GDM1 (cell line): ENCODE results near the gene RNF181.
"Not testable (repeated sequence)": the region's sequence is repeated elsewhere in the genome, so short reads cannot be mapped to it uniquely, and the experiment has no call there.

Experiments
- DNase-seq: peaks from one replicate; lab custom pipeline; 2025; lab: John Stamatoyannopoulos, UW

RNF181 gene, protein sequence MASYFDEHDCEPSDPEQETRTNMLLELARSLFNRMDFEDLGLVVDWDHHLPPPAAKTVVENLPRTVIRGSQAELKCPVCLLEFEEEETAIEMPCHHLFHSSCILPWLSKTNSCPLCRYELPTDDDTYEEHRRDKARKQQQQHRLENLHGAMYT

DNA sequence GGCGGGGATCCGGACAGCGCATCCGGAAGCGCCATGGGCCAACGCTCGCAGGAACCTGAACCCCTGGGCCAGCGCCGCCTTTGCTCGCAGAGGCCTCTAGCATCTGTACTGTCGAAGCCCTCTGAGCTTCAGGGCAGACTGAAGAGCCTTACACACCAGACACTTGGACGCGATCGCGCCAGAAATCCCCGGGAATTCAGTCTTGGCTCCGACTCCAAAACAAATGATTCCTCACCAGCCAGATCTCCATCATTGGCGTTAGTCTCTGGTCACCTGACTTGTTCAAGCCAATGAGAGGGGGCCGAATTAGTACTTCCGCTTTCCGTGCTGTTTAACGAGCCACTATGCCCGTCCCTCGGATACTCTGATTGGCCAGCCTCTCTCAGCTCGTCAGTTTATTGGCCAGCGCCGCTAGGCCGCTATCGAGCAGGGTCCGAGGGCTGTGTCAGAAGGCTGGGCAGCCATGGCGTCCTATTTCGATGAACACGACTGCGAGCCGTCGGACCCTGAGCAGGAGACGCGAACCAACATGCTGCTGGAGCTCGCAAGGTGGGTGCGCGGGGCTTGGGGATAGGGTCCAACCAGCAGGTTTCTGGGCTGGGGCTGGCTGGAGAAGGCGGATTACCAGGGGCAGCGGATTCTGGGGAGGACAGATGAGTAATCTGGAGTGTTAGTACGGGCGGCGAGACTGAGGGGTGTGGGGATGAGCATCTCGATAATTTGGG lies at the start of gene RNF181:
RNF181 (plus strand) TSS at position 445 of the 725 bp plus-strand sequence; CDS start at position 464, 19 bp downstream.
- peak; percentile 97 for DNase-seq

DNA sequence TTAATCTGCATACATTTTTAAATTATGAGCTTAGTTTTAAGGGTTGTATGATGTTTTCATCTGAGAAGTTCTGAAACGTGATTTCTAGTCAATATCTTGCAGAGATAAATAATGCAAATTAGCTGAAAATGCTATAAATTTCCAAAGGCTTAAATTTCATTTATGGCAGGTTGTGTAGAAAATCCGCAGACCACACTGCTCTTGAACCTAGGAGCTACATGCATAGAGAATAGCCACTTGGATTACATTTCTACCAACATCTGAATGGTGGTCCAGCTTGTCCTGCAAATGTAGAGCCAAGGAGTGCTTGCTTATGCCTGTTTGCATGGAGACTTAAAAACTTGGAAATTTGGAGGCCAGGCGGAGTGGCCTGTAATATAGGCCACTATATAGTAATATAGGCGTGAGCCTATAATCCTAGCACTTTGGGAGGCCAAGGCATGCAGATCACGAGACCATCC lies 49.7 kb upstream of the RNF181 start:
- no peak for DNase-seq

DNA sequence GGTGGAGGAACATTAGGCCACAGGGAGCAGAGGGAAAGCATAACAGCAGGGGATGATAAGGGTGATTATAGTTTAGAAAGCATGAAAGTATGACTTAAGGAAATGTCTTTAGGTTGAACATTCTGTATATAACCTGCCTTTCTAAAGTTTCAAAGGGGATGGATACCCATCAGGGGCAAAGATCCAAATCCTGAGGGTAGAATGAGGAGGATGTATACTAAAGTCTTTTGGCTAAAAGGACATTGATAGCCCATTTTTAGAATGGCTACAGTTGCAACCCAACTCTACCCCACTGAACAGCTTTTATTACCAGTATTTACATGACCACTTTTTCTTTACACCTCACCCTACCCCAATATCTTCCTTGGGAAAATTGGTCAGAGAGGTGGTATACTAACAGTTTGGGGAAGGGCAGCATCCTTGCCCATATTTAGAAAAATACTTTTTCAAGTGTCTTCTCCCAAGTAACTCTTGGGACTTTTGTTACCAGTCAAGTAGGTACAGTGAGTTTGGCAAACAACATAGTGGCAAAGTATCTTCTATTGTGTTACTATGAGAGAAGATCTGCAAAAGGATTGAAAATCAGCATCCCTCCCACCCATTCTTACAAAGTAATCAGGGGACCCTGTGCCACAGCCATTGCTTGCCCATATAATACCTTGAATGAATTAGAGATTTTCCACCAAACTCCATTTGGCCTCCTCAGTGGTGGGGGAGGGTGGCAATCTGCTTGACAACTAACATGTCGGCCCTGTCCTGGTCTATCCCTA lies 48.3 kb upstream of the RNF181 start:
- DNase-seq, result no peak

DNA sequence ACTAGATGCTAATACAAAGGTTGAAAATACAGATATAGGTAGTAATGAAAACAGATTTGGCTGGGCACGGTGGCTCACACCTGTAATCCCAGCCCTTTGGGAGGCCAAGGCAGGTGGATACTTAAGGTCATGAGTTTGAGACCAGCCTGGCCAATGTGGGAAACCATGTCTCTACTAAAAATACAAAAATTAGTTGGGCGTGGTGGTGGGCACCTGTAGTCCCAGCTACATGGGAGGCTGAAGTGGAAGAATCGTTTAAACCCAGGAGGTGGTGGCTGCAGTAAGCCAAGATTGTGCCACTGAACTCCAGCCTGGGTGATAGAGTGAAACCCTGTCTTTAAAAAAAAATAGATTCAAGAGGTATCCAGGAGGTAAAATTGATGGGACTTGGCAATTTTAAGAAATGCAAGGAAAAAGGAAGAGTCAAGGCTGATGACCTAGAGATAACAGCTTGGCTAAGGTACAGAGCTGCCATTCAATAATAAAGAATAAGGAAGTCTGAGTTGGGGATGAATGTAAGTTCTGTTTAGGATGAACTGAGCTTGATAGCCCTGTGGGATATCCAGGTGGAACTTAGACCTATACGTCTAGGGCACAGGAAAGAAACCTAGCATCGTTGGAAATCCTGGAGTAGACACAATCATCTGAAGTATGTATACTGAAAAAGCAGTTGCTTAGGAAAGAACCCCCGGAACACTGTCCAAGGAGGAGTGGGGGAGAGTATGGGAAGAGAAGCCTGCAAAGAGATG lies 47.5 kb upstream of the RNF181 start:
- DNase-seq, result no peak

DNA sequence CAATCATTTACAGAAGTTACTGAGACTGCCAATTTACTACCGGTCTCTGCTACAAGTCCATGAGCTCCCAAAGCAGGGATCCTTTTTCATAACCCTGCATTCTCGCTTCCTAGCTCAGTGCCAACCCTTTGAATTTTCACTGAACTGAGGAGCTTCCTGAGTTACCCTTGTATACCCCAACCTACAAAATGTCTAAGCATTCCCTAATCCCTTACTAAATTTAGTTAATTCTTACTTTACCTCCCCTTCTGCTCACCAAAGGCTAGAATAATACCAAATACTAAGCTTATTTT lies 47.0 kb upstream of the RNF181 start:
- DNase-seq, result no peak

DNA sequence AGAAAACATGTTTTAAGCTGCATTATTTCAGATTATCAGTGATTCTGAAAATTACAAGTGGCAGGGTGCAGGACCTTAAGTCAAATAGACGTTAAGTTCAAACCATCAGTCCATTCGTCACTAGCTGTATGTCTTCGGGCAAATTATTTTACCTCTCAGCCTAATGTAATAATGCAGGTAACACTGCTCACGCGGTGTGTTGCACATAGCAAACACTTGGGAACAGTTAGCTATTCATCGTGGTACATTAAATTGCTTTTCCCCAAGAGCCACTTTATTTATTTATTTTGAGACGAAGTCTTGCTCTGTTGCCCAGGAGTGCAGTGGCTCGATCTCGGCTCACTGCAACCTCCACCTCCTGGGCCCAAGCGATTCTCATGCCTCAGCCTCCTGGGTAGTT lies 46.5 kb upstream of the RNF181 start:
- no peak for DNase-seq

DNA sequence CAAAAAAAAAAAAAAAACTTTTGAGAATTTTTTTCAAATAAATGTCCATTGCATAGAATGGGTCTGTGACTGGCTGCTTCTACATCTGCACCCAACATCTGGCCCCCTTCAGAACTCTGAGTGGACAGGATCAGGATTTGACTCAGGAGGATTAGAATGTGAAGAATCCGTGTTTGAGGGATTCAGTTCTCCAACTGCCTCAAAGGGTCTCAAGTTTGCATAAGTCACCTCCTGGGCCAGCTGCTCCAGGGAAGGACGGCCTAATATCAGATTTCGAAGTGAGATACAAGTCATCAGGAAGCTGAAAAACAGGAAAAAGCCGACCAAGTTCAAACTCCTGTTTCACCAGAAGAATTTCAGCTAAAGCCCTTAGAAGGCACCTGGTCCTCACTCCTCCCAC lies 45.7 kb upstream of the RNF181 start:
- DNase-seq, result no peak

DNA sequence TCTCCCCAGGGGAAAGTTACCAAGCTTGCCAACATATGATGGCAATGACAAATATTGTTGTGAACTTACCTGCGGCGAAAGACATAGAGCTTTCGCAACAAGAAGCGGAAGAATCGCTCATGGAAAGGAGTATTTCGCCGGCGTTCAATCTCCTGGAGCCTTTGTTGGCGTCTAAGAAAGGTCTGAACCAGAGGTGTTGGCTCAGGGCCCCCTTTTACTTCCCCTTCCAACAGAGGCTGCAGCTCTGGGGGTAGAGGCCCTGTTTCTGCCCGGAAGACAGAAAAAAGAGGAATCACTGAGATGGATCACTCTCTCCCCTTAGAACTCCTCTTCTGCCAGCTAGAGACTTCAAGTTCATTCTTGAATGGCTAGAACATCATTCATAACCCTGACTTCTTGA lies 45.1 kb upstream of the RNF181 start:
- DNase-seq, result peak; percentile 46

DNA sequence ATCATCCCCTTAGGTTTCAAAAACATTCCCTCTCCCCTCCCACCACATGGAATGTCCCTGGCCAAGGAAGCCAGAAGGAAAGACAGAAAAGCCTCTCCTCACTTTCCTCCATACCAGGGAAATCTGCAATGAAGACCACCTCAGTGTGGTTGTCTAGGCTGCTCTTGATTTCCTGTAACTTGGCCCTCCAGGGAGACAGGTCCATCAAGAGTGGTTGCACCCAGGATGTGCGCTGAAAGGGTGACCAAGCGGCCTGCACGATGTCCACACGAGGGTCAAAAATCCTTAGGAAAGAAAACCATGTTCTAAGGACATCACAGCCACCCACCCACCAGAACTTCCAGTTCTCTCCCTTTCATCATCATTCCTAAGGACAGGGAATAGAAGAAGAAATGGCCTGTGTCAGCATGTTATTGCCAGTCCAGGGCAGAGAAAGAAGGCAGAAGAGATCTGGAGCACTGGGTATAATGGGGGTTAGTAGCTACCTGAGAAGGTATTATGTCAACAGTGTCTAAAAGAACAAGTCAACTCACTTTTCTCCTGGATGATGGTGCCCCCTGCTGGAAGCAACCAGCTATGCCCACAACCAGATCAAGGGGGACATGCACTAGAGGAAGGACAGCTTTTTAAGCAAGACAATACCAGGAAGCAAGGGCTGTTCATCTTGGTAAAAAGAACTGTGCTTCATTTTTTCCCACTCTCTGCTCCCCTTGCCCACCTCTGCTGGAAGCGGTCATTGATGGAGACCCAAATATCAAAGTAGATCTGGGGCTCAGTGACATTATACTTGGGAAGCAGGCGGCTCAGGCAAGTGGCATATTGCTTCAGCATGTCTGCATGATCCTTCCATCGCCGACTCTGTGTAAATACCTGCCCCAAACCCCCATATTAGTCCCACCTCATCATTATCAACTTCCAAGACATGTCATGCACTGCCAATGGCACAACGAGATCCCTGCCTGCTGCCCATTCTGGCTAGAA lies 43.6 kb upstream of the RNF181 start:
- peak; percentile 69 for DNase-seq

DNA sequence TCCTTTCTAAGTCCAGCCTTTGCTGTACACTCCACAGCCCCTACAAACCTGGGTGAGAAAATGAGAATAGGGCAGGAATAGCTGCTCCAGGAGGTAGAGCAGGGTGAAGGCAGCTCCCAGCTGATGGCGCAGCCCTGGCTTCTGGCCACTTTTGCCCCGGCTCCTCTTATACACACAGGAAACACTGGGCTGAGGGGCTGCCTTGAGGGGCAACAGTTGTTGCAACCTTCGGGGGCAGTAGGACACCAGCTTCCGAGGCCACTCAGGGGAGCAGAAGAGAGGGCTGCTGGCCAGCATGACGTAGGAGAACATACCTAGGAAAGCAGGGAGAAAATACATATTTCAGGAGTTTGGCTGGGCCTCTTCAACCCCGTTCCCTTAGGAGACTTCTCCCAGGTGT lies 42.4 kb upstream of the RNF181 start:
- DNase-seq, result no peak

DNA sequence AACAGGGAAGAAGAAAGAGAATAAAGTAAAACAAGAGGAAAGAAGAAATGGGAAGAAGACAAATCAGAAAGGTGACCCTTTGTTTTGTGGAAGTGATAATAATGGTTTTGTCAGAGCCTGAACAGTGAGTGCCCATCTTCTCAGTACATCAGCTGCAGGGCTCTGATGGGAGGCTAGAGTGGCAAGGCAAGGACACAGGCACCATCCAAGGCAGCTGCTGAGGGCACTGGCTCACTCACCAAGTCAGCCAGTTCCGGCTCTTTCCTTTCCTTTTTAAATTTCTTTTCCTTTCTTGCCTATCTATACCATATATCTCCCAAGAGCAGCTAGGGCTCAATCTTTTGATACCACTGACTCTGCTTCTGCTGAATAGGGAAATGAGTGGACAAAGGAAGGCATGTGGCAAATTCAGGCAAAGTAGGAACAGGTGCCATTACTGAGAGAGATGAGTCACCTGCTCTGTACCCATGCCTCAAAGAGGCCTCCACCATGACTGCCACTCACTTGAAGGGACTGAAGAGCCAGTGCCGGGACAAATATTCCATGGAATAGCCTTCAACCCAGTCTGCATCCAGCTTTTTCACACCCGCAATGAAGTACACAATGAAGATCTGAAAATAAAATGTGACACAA lies 40.4 kb upstream of the RNF181 start:
- no peak for DNase-seq

DNA sequence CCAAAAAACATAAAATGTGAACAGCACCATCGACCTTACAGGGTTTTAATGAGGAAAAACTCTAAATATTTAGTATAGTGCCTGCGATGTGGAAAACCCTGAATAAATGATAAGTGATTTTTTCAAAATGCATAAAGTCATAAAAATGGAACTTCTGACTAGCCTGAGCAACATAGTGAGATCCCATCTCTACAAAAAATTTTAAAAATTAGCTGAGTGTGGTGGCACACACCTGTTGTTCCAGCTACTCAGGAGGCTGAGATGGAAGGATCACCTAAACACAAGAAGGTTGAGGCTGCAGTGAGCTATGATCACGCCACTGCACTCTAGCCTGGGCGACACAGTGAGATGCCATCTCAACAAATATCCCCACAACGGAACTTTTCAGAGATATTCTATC lies 38.4 kb upstream of the RNF181 start:
- DNase-seq, result no peak

DNA sequence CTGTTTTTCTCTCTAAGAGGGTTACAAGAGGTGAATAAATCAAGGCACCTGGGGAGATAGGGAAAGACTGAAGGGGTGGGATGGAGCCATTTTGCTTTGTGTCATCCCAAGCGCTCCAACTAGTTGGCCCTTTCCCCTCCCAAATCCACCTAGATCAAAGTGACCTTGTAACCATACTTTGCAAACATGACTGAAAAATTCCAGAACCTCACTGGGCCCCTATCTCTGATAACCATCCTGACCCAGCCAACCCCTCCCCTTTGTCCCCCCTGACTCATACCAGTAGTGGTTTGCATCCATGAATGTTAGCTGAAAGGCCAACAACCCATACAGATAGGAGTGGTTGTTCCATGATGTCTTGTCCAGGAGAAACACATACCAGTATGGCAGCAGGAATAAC lies 37.4 kb upstream of the RNF181 start:
- no peak for DNase-seq

DNA sequence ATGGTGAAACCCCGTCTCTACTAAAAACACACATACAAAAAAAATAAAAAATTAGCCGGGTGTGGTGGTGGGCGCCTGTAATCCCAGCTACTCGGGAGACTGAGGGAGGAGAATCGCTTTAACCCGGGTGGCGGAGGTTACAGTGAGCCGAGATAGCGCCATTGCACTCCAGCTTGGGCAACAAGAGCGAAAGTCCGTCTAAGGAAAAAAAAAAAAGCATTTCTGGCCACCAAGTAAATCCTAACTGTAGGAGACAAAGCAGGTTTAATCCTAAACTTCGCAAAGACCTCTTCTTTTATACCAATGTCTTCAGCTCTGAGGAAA lies 35.2 kb upstream of the RNF181 start:
- DNase-seq, result not testable (repeated sequence)

DNA sequence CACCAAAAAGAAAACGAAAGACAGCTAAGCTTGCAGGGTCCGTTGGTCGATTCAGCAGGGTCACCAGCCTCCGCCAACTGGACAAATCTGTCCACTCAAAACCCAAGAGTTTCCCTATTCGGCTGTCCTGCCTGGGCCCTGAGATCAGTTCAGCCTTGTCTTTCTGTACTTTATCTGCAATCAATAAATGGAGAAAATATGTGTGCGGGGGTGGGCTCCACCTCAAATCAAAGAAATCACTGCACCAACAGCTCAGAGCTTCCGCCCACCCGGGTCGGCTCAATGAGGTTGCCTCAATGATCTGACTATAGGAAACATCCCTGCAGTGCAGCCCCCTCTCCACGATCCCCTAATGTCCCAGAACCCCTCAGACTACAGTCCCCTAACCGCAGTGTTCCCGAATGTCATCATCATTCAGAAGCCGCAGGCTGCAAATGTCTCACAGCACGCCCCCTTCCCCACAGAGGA lies 34.7 kb upstream of the RNF181 start:
- no peak for DNase-seq

DNA sequence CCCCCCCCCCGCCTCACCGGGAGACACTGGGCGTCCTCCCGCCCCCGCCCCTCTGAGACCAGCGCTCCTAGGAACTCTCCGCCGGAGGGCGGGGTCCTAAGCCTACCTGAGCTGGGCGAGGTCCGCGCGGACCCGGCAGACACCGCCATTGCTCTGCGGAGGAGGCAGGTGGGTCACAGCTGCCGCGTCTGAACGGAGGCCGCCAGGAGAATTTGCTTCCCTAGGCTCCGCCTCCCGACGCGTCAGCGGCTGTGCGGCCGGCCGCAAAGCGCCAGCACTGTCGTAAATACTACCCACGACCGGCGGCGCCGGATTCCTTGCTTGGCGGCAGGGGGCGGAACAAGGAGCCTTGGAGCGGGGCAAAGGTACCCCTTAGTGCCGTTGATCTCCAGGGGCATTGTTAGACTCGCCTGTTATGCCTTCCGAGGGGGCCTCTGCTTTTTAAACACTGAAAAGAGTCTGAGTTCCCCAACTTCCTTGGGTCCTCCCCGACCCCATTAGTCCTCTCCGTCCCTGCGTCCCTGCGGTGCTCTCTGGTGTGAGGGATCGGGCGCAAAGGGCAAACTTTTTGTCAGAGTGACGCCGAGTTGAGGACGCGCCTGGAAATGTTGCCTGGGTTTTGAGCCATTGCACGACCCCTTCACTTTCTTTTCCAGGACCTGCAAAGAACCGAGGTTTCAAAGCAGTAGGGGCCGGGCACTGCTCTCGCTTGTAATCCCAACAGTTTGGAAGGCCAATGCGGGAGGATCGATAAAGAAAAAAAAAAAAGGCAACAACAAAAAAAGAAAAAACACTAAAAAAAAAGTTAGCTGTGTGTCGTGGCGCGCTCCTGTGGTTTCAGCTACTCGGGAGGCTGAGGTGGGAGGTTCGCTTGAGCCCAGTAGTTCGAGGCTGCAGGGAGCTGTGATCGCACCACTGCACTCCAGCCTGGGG lies 34.0 kb upstream of the RNF181 start, which contains the start of gene GGCX:
GGCX (minus strand) TSS at position 214 of the 933 bp plus-strand sequence; CDS start at position 149, 65 bp downstream.
- DNase-seq, result peak; percentile 93

DNA sequence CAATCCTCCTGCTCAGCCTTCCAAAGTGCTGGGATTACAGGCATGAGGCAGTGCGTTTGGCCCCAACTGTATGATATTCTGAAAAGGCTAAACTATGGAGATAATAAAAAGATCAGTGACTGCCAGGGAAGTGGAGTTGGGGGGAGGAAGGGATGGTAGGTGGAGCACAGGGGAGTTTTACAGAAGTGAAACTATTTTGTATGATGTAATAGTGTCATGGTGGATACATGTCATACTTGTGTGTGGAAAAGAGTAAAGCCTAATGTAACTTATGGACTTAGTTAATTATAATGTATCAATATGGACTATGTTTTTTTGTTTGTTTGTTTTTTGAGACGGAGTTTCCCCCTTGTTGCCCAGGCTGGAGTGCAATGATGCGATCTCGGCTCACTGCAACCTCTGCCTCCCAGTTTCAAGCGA lies 31.4 kb upstream of the RNF181 start:
- peak; percentile 24 for DNase-seq

DNA sequence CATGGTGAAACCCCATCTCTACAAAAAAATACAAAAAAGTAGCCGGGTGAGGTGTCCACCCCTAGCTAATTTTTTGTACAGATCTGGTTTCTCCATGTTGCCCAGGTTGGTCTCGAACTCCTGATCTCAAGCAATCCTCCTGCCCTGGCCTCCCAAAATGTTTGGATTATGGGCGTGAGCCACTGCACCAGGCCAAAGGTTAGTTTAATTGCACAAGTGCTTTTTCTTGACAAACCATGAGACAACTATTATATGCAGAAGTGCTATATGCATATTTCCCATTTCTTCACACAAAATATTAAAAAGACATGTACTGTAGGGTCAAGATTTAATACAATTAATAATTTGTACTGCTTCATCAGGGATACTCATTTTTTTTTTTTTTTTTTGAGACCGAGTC lies 29.3 kb upstream of the RNF181 start:
- DNase-seq, result no peak

DNA sequence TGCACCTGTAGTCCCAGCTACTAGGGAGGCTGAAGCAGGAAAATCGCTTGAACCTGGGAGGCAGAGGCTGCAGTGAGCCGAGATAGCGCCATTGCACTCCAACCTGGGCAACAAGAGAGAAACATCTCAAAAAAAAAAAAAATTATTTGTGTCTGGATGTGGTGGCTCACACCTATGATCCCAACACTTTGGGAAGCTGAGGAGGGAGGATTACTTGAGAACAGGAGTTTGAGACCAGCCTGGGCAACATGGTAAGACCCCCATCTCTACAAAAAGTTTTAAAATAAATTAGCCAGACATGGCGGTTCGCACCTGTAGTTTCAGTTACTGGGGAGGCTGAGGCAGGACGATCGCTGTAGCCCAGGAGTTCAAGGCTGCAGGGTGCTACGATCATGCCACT lies 19.8 kb upstream of the RNF181 start:
- no peak for DNase-seq

DNA sequence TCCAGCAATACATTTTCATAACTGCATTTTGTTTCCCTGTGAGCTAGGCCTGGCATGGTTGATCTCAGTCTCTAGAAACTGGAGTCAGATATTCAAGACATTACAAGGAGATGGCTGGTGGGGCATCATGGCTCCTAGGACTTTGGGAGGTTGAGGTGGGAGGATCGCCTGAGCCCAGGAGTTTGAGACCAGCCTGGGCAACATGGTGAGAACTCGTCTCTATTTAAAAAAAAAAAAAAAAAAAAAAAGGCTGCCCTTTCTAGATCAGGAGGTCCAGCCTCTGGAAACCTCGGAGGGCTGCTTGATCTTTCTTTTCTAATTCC lies 18.5 kb upstream of the RNF181 start:
- DNase-seq, result no peak
